Panc1 (cell line): ENCODE results near the gene AKAP12.

Source experiments
- CTCF ChIP-seq: fragments of 450-650 bp; IDR thresholded peaks from 2 replicates; pipeline ENCODE4 v1.5.1; 2017; ENCODE audit warnings: mild to moderate bottlenecking
- POLR2AphosphoS5 ChIP-seq: IDR thresholded peaks from 2 replicates; pipeline ENCODE4 v1.6.1; 2012; ENCODE audit warnings: mild to moderate bottlenecking, low read depth, low read length, moderate library complexity
- REST ChIP-seq, 2 experiments: IDR thresholded peaks; 2 replicates each; pipeline ENCODE4 v1.6.1; 2011 to 2012; ENCODE audit warnings: low read depth in 2 of 2, control low read depth in 1 of 2, low read length in 1 of 2, mild to moderate bottlenecking in 1 of 2, moderate library complexity in 1 of 2; ENCODE audit not compliant: insufficient read depth in 1 of 2
- TCF7L2 ChIP-seq: IDR thresholded peaks from 2 replicates; pipeline ENCODE4 v1.6.1; 2011; ENCODE audit warnings: mild to moderate bottlenecking, low read depth, low read length, inconsistent platforms

- TF ChIP-seq CTCF (no peak), REST (IDR thresholded peaks at IDR 0.05; ENCODE audit: insufficient read depth in 1 of 2, low read depth in 2 of 2, low read length in 1 of 2) (no peak), TCF7L2 (no peak), POLR2AphosphoS5 (no peak)
These were observed 144.4 kb downstream of the AKAP12 start for GRCh38 chr6:151384151-151384550.
